ENCODE results near the gene VCAN.

Gene VCAN

GRCh38 chr5:83498585-83498984, 27.0 kb downstream of the VCAN start:
- DNase-seq (ENCODE audit: low read depth): no peak

- DNase-seq (ENCODE audit: low read depth): no peak
Observed at GRCh38 chr5:83503662-83504061, 32.1 kb downstream of the VCAN start.

- no peak for DNase-seq (ENCODE audit: low read depth)
Observed at GRCh38 chr5:83507431-83507830, 35.9 kb downstream of the VCAN start.

- no peak for DNase-seq (ENCODE audit: low read depth)
Observed at GRCh38 chr5:83509540-83509939, 38.0 kb downstream of the VCAN start.

- no peak for DNase-seq (ENCODE audit: low read depth)
Observed at GRCh38 chr5:83510260-83510659, 38.7 kb downstream of the VCAN start.

GRCh38 chr5:83512061-83512745, 40.7 kb downstream of the VCAN start:
- no peak for DNase-seq (ENCODE audit: low read depth)

DNA sequence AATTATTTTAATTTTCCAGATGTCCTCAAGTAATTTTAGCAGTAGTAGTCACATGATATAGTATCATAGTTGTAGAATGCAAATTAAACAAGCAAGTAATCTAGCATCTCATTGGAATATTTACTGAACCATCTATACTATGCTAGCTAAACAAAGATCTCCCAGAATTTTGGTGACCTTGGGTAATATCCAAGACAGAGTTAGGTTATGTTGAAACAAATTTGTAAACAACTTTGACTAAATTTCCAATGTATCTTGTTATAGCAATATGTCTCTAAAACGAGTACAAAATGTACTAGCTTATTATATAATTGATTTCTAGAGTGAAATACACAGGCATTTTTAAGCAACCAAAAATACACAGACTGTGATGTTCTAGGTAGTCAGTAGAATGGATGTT, 41.5 kb downstream of the VCAN start:
- no peak for DNase-seq (ENCODE audit: low read depth)

GRCh38 chr5:83513491-83513890, 41.9 kb downstream of the VCAN start:
- no peak for DNase-seq (ENCODE audit: low read depth)

- DNase-seq (ENCODE audit: low read depth): no peak
Observed at GRCh38 chr5:83516377-83516776, 44.8 kb downstream of the VCAN start.

- DNase-seq (ENCODE audit: low read depth): no peak
Observed at GRCh38 chr5:83517072-83517687, 45.6 kb downstream of the VCAN start.

DNA sequence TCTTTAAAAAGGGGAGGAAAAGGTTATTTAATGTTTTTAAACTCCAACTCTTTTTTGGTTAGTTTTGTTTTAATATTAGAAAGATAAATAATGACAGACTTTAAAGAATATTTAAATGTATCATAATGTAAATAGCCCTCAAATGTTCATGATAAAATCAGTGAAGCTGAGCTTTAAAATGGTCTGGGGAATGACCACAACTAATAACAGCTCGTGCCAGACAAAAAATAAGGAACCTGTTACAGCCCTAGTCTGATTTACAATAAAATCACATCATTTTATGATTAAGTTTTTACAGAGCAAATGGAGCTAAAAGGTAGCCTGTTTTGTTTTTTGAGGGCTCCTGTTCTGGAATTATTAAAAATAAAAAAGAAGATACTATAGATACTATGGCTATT, 46.1 kb downstream of the VCAN start:
- DNase-seq (ENCODE audit: low read depth): no peak

DNA sequence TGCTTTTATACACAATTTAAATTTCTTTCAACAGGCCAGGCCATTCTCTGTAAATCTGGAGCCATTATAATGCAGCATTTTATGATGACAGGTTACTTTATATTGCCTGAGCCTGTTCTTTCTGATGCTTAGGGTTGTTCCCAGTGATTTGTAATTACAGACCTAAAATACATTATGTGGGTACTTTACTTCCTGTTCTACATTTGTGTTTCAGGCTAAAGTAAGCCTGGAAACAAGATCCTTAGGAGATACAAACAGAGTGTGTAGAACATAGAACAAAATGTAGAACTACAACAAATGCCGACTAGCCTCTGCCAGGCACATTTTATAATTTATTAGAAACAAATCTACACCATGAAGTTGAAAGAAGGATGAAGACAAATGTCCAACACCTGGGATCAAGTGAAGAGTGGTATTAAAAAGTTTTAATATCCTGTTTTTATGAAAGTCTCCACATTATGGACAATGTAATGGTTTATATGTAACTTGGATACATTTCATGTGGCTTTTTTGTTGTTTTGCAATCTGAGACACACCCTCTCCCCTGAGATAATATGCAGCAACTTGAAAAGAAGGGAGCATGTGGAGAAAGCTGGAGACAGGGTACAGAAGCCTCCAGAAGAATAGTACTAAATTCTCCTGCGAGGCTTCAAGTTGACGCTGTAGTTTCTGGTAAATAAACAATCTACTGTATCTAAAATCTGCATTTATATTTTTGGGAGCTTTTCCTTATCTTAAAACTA, 46.9 kb downstream of the VCAN start:
- no peak for DNase-seq (ENCODE audit: low read depth)

GRCh38 chr5:83522446-83522845, 50.9 kb downstream of the VCAN start:
- DNase-seq (ENCODE audit: low read depth): no peak

DNA sequence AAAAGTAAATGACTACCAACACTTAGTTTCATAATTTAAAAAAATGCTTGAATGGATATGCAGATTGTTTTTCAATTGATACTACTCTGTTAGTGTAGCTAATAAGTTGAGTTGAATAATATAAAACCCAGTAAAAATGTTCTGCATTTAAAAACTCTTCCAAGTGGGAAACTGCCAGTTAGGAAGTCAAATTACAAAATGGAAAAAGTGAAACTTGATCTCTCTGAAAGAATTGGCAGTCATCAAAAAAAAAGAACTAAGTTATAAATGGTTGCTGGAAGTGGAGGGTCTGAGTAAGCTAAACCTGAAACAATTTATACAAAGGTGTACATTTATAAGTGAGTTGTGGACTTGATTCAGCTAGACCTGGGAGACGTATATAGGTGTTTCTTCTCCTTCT, 52.4 kb downstream of the VCAN start:
- no peak for DNase-seq (ENCODE audit: low read depth)

DNA sequence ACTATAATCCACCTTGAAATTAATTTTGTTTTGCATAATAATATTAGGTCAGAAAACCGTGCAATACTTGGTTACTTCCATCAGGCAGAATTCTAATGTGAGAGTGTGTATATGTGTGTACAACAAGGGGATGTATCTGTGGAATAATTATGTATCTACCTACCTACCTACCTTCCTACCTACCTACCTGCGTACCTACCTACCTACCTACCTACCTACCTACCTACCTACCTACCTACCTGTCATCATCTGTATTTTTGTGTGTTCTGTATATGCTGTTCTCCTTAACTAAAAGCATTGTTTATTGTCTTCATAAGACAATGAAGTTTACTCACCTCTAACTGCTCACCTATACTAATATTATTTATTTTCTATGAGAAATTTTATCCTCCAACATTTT, 52.8 kb downstream of the VCAN start:
- no peak for DNase-seq (ENCODE audit: low read depth)

- no peak for DNase-seq (ENCODE audit: low read depth)
Observed at GRCh38 chr5:83524991-83525390, 53.4 kb downstream of the VCAN start.

DNA sequence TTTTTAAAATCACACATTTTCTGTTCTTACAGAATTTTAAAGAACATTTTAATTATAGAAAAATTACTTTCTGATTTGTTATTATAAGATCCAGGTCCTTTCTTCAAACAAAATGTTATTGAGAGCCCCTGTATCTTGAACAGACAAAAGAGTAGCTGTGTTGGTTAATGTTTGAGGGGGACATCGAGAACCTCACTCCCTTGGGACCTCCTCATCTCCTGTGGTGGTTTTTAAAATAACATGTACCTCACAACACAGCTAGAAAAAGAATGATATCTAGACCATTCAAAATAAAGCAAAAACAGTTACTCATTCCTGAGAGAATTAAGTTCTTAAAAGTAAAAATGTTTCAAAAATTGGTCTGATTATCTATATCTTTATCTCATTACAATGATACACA, 54.7 kb downstream of the VCAN start:
- no peak for DNase-seq (ENCODE audit: low read depth)

GRCh38 chr5:83527221-83527620, 55.7 kb downstream of the VCAN start:
- no peak for DNase-seq (ENCODE audit: low read depth)

- no peak for DNase-seq (ENCODE audit: low read depth)
Observed at GRCh38 chr5:83527722-83528438, 56.3 kb downstream of the VCAN start.

GRCh38 chr5:83528439-83528769, 56.9 kb downstream of the VCAN start:
- DNase-seq (ENCODE audit: low read depth): no peak

DNA sequence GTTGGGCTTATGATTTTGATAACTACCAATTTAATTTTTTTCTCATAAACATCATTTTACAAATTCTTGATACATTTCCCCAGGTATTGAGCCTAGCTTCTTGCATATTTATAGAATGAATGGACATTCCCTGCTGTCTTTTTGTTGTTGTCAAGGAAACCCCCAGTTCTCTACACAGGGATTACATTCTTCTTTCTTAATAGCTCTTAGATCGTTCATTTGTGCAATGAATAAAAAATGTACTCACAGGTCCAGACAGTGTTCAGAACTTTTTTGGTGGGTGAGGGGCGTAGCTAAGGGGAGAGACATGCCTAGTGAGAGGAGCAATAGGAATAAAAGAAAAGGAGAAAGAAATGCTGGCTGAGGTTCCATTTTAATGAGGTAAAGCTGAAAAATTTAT, 58.6 kb downstream of the VCAN start:
- no peak for DNase-seq (ENCODE audit: low read depth)

- no peak for DNase-seq (ENCODE audit: low read depth)
Observed at GRCh38 chr5:83531661-83532060, 60.1 kb downstream of the VCAN start.
